GM12892 (cell line): ENCODE measurements around the gene ABLIM1.

ENCODE experiments used
- DNase-seq: peaks from one replicate; pipeline ENCODE4 v3.0.0; 2011; ENCODE audit not compliant: insufficient read length
- FAIRE-seq: peaks from 2 replicates; lab custom pipeline; 2011; peaks lifted over from hg19 to GRCh38; lab: Jason Lieb, UNC
- POLR2A ChIP-seq: IDR thresholded peaks from 2 replicates; pipeline ENCODE4 v1.6.1; 2011; ENCODE audit warnings: low read depth, low read length, control low read depth
- POLR2AphosphoS5 ChIP-seq: IDR thresholded peaks from 2 replicates; pipeline ENCODE4 v1.6.1; 2011; ENCODE audit warnings: low read depth, low read length, control low read depth
- TAF1 ChIP-seq: IDR thresholded peaks from 2 replicates; pipeline ENCODE4 v1.6.1; 2011; ENCODE audit warnings: low read depth, mild to moderate bottlenecking, control low read depth, low read length, borderline replicate concordance

ABLIM1 gene

DNA sequence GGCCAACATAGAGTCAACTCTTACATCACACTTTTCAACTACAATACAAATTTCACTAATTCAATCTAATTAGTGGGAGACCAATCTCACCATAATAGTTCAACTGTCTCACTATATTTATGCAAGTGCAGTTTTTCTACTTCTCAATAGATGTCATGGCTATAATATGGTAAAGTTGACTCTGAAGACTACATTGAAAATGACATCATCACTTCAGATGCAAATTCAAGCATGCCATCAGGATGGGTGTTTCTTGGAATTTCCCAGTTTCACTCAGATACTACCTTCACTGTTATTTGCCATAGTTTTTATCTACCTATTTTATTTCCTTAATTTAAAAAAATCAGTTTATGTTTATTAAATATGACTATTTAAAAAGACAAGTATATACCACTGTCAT is 67.1 kb downstream of the ABLIM1 start:
- no peak for DNase-seq
- no peak for TF ChIP-seq POLR2A
- TF ChIP-seq POLR2AphosphoS5, result no peak
- TF ChIP-seq TAF1, result no peak

DNA sequence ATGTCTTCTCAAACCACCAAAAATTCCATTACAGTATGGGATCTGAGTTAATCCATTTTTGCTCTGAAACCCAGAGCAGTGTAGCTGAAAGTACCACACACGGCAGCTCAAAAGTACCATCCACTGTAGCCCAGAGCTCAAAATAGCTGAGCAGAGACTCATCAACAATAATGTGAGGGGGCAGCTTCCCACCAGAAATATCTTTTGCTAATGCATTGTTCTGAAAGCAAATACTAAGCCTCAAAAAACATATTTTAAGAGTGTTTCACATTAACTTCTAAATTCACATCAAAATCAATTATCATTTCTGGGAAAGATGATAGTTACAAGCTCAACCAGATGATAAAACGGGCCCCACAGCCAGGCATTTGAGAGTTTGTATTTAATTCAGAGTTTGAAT is 73.7 kb downstream of the ABLIM1 start:
- FAIRE-seq (no peak), DNase-seq (no peak)
- no peak for TF ChIP-seq TAF1
- no peak for TF ChIP-seq POLR2A
- no peak for TF ChIP-seq POLR2AphosphoS5

More for the DNA sequence above, 67.1 kb downstream of the ABLIM1 start:
- no peak for FAIRE-seq

DNA sequence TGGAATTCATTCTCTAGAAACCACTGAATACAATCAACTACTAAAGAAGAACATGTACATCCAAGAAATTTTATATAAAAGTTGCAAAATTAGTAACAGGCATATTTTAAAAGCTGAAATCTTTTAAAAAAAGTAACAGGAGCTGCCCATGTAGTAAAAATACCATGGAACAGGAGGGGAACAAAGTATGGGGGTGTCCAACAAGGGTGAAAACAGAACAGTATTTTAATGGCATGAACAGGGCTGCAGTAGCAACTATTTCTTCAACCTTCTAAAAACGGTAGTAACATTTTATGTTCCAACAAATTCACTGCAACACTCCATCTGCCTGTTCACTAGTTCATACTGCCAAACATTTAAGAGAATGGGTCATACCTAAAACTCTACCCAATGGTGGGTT is 77.0 kb downstream of the ABLIM1 start:
- no peak for TF ChIP-seq POLR2AphosphoS5
- TF ChIP-seq POLR2A, result no peak
- no peak for TF ChIP-seq TAF1
- DNase-seq (no peak), FAIRE-seq (no peak)

DNA sequence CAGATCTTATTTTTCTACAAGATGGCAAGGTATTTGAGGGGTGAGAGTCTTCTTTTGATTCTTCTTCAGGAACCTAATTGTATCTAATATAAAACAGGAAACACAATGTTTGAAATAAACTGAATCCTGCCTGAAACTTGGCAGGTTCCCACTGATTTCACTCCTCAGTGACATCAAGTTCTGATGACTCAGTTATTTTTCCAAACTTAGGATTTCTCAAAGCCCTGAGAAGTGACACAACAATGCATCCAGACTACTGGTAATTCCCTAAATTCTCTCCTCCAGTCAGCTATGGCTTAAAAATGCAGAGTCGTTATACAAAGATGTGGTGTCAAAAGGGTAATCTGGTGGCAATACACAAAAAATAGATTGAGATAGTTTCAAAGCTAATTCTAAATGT is 80.9 kb downstream of the ABLIM1 start:
- no peak for DNase-seq
- TF ChIP-seq TAF1 (no peak), POLR2A (no peak), POLR2AphosphoS5 (no peak)
- FAIRE-seq, result no peak

DNA sequence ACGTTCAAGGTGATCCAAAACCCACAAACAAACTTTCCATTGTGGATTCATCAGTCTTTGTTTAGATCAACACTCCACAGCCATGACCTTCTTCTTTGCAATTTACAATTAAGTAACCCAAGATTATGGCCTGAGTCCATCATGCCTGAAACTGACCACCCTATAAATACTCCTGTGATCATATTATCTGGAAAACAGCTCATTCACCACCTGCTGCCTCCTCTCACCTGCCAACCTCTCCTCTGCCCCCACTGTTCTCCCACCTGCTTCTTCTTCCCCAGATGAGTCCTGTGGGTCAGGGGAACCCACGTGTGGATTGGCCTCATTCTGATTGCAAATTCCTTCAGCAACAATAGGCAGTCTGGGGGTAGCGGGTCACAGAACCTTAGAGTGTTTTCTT is 81.4 kb downstream of the ABLIM1 start:
- no peak for TF ChIP-seq TAF1
- no peak for TF ChIP-seq POLR2A
- TF ChIP-seq POLR2AphosphoS5, result no peak
- FAIRE-seq, result no peak
- DNase-seq, result no peak

DNA sequence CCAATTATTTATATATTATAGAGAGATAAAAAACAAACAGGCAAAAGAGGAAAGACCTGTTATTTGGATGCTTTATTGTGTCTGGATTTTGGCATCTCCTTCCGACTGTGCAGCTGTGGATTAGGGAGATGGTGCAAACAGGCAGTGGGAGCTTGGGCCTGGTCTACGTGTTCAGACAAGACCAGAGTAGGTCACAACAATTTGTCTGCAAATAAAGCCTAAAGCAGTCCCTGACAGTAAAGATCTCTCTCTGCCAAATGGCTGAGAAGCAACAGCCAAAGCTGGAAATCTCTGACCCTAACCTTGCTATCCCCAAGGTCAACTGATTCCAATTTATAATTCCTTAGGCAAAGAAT is 82.0 kb downstream of the ABLIM1 start:
- FAIRE-seq, result no peak
- TF ChIP-seq TAF1 (no peak), POLR2A (no peak), POLR2AphosphoS5 (no peak)
- DNase-seq, result no peak

DNA sequence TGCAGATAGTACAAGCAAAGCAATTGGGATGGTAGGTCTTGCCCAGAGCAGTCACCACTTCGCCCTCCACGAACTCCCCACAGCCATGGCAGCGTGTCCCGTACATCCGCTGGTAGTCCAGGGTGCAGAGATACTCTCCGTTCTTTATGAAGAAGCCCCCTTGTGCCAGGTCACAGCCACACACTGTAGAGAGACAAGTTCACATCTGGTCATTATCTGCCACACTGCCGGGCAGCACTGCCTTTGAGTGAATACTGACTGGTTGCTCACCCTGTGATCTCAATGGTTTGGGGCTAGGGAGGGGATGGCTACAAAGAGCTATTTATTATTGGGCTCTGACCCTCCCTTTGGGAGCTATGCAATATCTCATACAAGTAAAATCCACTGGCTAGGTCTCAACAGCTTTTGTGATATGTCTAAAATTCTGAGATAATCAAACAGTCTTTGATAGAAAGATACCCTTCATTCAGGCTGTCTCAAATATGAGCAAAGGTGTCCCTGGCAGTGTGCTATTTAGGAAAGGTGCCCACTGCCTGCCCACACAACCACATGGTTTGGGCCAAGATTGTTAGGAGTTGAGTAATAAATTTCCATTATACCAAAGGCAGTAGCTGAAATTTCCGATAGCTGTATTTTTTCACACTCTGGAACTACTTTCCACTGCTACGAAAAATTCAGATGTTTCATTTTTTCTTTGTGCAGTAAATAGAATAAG is 82.5 kb downstream of the ABLIM1 start:
- DNase-seq (no peak), FAIRE-seq (no peak)
- TF ChIP-seq TAF1, result no peak
- no peak for TF ChIP-seq POLR2A
- no peak for TF ChIP-seq POLR2AphosphoS5

DNA sequence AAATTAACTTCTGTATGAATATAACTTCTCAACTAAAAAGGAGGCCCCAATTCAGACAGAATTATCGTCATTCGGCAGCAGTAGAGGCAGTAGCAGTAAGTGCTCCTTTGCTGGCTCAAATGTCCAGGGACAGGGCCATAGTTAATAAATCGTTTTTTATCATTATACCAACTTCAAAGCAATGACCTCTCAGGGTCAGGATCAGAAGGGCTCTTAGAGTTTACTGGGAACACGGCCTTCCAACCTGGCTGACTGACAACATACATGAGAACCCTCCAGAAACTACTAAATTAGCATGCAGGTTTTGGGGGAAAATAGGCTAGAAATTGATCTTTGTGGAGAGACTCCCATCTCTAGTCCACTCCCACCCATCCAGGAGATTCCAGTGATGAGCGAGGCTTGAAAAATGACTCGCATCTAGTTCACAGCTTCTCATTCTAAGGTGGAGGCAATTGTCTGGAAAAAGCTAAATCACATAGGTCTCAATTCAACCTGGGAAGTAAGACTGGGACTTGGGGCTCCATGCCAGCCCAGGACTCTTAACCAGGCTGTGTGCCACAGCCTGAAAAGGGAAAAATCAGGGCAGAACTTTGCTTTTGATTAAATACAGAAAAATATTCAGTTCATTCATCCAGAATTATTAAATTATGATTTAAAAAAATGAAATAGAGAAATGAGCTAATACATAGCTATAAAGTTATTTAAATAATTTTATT is 84.6 kb downstream of the ABLIM1 start:
- no peak for DNase-seq
- TF ChIP-seq POLR2AphosphoS5, result no peak
- no peak for TF ChIP-seq TAF1
- TF ChIP-seq POLR2A, result no peak
- FAIRE-seq, result no peak

DNA sequence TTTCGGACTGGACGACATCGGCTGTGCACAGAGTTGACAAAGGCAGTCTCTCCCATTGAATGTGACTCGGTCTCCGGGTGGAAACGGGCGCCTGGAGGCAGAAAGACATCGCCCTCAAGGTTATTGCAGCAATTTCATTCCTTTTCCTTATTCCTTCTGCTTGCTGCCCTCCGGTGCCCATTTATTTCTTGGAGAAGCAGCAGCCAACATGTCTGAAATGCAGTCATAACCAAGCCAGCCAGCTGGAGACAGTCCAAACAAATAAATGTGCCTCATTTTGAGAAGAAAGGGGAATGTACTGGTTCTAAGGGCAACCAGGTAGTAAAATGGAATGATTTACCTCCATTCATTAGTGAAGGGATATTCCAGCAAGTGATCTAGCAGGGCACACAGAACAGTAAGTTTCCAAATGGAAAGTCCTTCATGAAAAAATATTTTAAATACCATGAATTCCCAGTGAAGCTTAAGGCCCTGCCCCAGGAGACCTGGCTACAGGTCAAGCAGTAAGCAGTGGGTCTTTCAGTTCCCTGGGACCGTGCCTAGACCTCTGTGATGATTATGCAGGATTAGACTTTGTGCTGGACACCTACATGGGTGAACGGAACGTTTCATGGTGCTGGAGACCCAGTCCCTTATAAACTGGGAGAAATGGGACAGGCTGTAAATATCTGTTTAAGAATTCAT is 86.6 kb downstream of the ABLIM1 start:
- FAIRE-seq (no peak), DNase-seq (no peak)
- TF ChIP-seq TAF1, result no peak
- TF ChIP-seq POLR2AphosphoS5, result no peak
- no peak for TF ChIP-seq POLR2A

DNA sequence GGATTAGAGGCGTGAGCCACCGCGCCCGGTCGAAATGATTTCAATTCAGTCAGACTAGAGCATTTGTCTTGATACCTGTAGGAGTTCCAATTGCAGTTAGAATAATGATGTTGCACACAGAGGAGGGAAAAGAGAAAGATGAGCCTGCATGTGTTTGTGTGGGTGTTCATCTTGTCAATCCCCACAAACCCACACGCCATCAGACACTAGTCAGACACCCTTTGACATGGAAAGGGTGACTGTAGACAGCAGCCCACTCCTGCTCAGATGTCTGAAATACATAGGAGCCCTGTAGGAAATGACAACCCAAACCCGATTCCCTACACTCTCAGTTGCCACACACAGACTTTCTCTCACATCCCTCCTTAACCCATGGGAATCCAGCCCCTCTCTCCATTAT is 92.0 kb downstream of the ABLIM1 start:
- FAIRE-seq (no peak), DNase-seq (no peak)
- TF ChIP-seq POLR2AphosphoS5, result no peak
- no peak for TF ChIP-seq TAF1
- TF ChIP-seq POLR2A, result no peak

DNA sequence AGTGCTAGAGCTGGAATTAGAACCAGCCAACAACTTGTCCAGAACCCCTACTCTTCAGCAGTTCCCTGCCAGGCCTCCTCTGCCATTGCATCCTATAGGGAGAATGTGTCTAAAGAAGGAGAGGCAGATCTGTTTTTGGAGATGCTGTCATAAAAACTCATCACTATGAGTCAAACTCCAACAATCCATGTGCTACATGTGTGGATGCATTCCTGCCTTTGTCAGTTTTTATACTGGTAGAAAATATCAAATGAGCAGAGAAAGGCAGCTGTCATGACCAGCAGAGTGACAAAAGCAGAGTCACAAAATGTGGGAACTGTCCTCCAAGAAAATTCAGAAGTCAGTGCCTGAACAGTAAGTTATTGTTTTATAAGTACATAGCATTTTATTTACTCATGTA is 93.0 kb downstream of the ABLIM1 start:
- no peak for TF ChIP-seq POLR2A
- TF ChIP-seq POLR2AphosphoS5, result no peak
- TF ChIP-seq TAF1, result no peak
- DNase-seq (no peak), FAIRE-seq (no peak)

DNA sequence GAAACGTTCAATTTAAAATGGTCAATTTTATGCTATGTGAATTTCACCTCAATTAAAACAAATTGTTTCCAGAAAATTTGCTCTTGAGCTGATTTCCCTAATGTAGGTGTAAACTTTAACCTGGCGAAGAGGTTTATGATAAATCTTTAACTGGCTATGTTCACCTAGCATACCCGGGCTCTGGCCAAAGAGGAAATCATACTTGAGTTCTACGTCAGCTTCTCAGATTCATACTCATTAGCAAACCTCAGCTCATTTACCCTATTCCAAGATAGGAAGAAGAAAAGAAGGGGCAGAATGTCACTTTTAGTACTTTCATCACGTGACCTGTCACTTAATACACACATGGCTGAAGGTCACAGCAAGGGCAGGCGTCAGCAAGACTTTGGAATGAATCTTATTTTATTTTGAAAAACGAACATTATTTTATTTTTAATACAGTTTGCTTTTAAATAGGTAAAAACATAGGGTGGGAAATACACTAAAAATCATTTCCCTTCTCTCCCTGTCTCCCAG is 97.0 kb downstream of the ABLIM1 start:
- DNase-seq (no peak), FAIRE-seq (no peak)
- no peak for TF ChIP-seq POLR2AphosphoS5
- no peak for TF ChIP-seq TAF1
- no peak for TF ChIP-seq POLR2A

DNA sequence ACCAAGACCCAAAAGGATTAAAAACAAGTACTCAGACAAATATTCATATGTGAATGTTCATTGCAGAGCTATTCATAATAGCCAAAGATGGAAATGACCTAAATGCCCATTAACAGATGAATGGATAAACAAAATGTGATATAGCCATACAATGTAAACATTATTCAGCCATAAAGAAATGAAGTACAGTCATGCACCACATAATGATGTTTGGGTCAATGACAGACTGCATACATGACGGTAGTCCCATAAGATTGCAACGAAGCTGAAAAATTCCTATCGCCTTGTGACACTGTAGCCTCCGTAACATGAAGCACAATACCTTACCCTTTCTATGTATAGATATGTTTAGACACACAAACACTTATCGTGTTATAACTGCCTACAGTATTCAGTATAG is 97.9 kb downstream of the ABLIM1 start:
- DNase-seq (no peak), FAIRE-seq (no peak)
- no peak for TF ChIP-seq POLR2AphosphoS5
